ENCODE data around the gene CCNY.

Gene CCNY

GRCh38 chr10:35585903-35586535 is 249.7 kb downstream of the CCNY start:
- DNase-seq (ENCODE audit: low spot score): no peak

GRCh38 chr10:35588836-35589235 is 252.5 kb downstream of the CCNY start:
- DNase-seq (ENCODE audit: low spot score): no peak

- no peak for DNase-seq (ENCODE audit: low spot score)
These were observed 256.1 kb downstream of the CCNY start for GRCh38 chr10:35592441-35592840.

GRCh38 chr10:35594115-35595079 is 258.1 kb downstream of the CCNY start:
- no peak for DNase-seq (ENCODE audit: low spot score)

GRCh38 chr10:35595106-35595505 is 258.8 kb downstream of the CCNY start:
- DNase-seq (ENCODE audit: low spot score): no peak

- DNase-seq (ENCODE audit: low spot score): no peak
These were observed 262.1 kb downstream of the CCNY start for GRCh38 chr10:35598379-35598778.

GRCh38 chr10:35600193-35600592 is 263.9 kb downstream of the CCNY start:
- DNase-seq (ENCODE audit: low spot score): no peak

- no peak for DNase-seq (ENCODE audit: low spot score)
These were observed 268.9 kb downstream of the CCNY start, which contains the start of gene GJD4 for GRCh38 chr10:35605191-35605590. TSS of gene GJD4 (plus strand) at chr10:35605341. CDS start at chr10:35605568, 227 bp downstream.

GRCh38 chr10:35606430-35606829 is 270.1 kb downstream of the CCNY start:
- no peak for DNase-seq (ENCODE audit: low spot score)

- peak; percentile 31 for DNase-seq (ENCODE audit: low spot score)
These were observed 271.4 kb downstream of the CCNY start for GRCh38 chr10:35607475-35608327.

- DNase-seq (ENCODE audit: low spot score): no peak
These were observed 272.0 kb downstream of the CCNY start for GRCh38 chr10:35608328-35608672.

GRCh38 chr10:35611750-35612149 is 275.4 kb downstream of the CCNY start:
- no peak for DNase-seq (ENCODE audit: low spot score)

- DNase-seq (ENCODE audit: low spot score): no peak
These were observed 276.2 kb downstream of the CCNY start for GRCh38 chr10:35612385-35613106.

- no peak for DNase-seq (ENCODE audit: low spot score)
These were observed 276.8 kb downstream of the CCNY start for GRCh38 chr10:35613107-35613440.

GRCh38 chr10:35613597-35614226 is 277.4 kb downstream of the CCNY start:
- DNase-seq (ENCODE audit: low spot score): peak; percentile 36

GRCh38 chr10:35614312-35614711 is 278.0 kb downstream of the CCNY start:
- DNase-seq (ENCODE audit: low spot score): no peak
